Left renal pelvis (tissue), 4 donors: ENCODE results near the gene LARP4B. TPM values are rescaled to one million over a fixed set of nuclear protein-coding genes. Genes with fewer than 3 reads are reported as not detected.

ENCODE experiments used
- DNase-seq, 4 donors: peaks; one replicate each; pipeline ENCODE4 v3.0.0-alpha.2; 2013; ENCODE audit warnings: low read depth in 4 of 4, low spot score in 3 of 4
- polyA plus RNA-seq, 4 donors: library from polyadenylated mRNA; unstranded; fragments of 120-200 nt; gene quantifications; one replicate each; pipeline ENCODE4 v1.2.1, GENCODE V29; 2013; ENCODE audit not compliant: insufficient read length in 4 of 4

LARP4B gene
- polyA plus RNA-seq, 4 donors: 25.6 to 53.0 (median 44.6) TPM

- no peak for DNase-seq
Measured at GRCh38 chr10:811379-812175, 119.9 kb downstream of the LARP4B start.

GRCh38 chr10:810351-810846, 121.1 kb downstream of the LARP4B start:
- no peak for DNase-seq

GRCh38 chr10:809671-810350, 121.7 kb downstream of the LARP4B start:
- no peak for DNase-seq

DNA sequence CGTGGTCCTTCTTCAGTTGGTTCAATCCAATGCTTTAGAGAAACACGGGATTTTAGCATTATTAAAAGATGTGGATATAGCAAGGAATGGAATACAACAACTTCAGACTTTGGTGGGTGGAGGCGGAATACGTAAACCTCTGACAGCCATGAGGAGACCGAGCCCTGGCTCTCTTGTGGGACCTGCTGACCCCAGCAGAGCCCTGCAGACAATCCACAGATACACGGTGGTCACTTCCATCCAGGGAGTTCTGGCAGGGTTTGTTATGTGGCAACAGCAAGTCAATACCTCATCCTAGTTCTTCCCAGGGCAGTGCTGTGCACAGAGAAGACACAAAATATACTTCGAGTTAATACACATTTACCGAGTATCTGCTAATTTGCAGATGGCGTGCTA, 123.5 kb downstream of the LARP4B start:
- DNase-seq: no peak

DNA sequence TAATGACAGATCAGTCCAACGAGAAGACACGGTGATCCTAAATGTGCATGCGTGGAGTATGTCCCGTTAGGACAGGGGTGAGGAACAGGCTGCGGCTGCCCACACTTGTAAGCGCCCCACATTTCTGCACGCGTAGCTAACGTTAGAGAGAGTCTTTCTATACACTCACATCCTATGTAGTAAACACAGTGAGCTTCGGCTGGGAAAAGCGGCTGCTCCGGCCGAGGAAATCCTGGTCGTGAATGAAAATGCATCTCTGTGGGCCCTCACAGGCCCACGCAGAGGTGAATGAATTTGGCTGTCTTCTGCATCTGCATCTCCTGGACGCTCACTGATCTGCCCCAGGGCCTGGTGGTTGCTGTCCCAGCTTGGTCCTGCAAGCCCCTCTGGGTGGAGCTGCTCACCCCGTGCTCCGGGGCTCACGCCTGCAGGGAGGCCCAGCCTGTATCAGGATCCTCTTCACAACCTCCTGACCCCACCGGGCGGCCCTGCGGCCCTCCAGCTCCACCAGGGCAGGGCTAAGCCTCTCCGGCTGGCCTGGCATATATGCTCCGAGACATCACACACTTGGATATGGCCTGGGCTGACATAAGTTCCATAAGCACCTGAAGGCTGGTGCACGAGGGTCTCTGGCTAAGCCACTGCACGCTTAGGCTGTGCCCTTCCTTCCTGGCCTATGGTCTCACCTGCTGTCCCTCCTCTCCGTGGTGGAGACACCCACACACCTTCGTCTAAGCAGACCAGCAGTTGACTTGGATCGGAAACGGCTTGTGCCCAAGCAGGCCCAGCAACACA, 124.1 kb downstream of the LARP4B start:
- no peak for DNase-seq

DNA sequence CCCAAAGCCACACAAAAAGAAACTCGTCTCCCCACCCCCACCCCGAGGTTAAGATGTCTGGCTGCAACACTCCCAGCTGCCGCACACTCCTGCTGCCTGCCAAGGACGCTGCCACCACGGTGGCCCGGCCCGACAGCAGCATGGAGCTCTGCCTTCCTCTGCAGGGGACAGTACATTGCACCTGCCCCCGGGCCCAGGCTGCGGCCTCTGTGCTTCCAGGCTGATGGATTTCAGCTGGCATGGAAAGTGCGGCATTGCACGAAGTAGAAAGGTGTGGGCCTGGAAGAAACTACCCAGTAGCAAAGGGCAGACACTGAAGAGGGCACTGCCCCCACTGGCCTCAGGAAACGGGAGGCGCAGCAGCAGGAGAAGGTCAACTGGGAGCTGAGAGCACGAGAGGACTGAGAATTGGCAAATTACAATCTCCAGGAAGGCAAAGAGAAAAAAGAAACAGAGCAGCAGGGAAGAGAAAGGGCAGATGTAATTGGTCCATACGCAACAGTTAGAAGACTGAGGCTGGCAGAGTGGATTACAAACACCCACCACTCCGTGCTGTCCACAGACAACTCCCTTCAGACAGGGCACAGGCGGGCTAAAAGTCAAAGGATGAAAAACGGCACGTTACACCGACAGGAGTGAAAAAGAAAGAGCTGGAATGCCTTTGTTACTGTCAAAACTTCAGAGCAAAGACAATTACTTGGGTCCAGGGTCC, 124.9 kb downstream of the LARP4B start:
- no peak for DNase-seq

- DNase-seq: no peak
Measured at GRCh38 chr10:805620-806305, 125.7 kb downstream of the LARP4B start.

DNA sequence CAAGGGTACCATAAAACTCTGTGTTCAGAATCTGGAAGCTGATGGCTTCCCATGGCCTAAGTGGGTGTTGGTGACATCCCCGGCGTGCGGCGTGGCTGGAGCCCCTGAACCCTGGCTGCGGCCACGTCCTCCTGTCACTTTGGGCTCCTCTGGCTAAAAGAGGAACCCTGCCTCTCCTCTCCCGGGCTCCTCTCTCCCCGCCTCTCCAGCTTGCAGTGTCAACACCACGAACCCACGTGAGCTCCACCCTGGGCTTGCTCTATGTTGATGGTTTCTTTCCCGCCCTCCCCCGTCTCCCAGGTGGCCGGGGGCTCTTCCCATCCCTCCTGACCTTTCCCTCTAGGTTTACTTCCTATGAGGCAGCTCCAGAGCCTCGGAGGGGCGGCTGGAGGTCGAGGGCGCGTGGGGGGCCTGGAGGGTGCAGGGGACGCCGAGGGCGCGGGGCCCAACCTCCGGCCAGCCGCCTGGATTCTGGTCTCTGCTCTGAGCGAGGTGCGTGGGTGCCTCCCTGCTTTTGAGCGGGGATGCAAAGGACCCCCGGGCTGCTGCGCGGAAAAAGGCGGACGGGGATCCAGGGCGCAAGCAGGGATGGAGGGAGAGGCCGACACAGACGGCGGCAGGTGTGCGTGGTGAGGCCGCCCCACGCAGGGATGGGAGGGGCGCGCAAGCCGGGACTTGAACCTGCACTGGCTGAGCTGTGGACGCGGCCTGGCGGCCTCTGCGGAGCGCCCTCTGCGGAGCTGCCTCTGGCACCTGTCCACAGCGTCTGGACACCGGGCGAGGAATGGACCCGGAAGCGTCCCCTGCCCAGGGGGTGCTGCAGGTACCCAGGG, 126.5 kb downstream of the LARP4B start:
- no peak for DNase-seq

DNA sequence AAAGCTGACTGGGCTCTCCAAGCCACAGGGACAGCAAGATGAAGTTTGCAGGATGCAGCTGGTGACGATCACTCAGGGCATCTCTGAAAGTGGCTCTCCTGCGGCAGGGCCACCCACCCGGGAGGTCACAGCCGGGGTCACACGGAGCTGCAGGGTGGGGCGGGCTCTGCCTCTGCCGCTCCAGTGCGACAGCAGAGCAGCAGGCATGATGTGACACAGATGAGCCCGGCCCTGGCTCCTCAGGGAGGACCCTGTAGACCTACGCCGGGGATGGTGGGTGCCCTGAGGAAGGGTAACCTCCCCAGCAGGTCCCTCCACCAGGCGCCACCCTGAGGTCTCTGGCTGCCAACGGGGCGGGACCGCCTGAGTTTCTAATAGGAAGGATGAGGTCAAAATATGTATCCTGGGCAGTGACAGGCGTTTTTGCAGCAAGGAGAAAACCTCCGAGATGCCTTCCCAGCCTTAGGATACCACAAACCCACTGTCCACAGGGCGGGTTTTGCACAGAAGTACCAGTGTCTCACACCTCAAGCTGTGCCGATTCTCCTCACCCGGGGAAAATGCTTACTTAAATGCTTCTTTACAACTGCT, 127.2 kb downstream of the LARP4B start:
- DNase-seq: no peak

DNA sequence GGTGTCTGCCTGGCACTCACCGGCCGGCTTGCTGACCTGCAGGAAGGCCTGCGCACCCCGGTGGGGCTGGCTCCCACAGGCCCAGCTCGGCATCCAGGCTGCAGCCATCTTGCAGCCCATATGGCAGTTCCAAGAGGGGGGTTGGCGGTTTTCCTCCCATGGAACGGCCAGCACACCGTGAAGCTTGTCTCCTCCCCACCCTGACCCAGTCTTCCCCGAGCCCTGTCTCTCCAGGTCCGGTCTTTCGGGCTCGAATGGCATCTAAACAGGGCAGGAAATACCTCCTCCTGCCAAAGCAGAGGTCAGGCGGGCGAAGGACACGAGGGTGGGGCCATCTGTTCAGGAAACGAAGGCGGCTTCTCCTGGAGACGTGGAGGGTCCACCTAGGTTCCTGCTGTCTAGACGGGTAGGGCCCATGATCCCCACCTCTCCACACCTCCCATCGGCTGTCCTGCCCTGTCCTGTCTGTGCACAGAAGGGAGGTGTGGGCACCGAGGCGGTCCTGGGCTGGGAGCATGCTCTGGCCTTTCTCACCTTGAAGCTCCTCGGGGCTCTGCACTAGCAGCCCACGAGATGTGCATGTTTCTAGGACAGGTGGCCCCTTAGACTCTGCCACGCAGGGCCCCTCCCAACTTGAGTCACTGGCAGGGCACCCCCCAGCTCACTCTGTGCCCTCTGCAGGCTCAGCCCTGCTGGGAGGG, 128.3 kb downstream of the LARP4B start:
- DNase-seq: no peak

- no peak for DNase-seq
Measured at GRCh38 chr10:802506-802905, 129.0 kb downstream of the LARP4B start.

- no peak for DNase-seq
Measured at GRCh38 chr10:797179-797578, 134.3 kb downstream of the LARP4B start.

- no peak for DNase-seq
Measured at GRCh38 chr10:796233-796632, 135.3 kb downstream of the LARP4B start.

DNA sequence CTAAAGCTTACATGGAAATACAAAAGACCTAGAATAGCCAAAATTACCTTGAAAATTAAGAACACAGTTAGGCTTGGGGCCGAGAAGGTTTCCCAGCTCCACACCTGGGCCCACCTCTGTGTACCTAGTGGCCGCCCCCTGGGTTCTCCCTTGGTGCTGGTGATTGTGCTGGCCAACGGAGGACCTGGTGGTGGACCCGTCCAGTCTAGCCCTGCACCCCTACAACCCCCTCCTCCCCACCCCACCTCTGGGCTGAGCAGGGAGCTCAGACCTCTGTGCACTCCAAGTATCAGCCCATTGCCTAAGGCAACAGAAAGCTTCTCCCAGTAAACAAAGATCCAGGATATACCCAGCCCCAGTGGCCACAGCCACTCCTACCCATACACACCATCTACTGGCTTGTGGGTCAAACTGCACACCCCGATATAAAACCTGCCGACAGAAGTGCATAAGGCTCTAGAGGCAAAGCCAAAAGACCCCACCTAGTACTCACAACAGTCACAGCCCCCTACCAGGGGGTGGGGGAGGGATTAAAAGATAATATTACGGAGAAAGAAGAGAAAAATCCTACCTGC, 137.0 kb downstream of the LARP4B start:
- DNase-seq: no peak

GRCh38 chr10:792792-793100, 138.8 kb downstream of the LARP4B start:
- no peak for DNase-seq

- no peak for DNase-seq
Measured at GRCh38 chr10:792083-792791, 139.3 kb downstream of the LARP4B start.

- no peak for DNase-seq
Measured at GRCh38 chr10:791639-792038, 139.9 kb downstream of the LARP4B start.
